Stimulated activated CD8-positive, alpha-beta memory T cell treated with anti-CD3 and anti-CD28 coated beads, Interleukin-4, amount 100 ng/mL, for 24 hours (primary cell): ENCODE measurements around the gene JAZF1.
"Not testable (repeated sequence)": the region's sequence is repeated elsewhere in the genome, so short reads cannot be mapped to it uniquely, and the experiment has no call there.

Experiments used
- DNase-seq: peaks from one replicate; pipeline ENCODE4 v3.0.0-alpha.2; 2020; ENCODE audit warnings: low read depth

JAZF1 gene

DNA sequence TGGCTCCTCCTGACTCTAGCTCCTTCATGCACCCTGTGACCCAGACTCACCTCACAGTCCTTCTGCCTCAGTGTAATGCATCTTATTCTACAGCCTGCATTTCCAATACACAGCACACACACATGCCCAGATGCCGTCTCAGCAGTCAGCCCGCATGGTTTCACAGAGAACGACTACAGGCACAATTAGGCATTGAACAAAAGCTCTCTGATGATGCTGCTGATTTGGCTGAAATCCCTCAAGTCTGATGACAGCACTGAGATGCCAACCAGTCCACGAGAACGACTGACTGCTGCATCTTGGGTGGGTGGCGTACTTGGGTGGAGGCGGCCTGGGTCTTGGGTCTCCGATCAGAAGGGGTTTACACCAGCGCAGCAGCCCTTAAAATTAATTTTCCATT, 240.3 kb downstream of the JAZF1 start:
- no peak for DNase-seq

GRCh38 chr7:27939893-27940292, 240.7 kb downstream of the JAZF1 start:
- DNase-seq, result no peak

DNA sequence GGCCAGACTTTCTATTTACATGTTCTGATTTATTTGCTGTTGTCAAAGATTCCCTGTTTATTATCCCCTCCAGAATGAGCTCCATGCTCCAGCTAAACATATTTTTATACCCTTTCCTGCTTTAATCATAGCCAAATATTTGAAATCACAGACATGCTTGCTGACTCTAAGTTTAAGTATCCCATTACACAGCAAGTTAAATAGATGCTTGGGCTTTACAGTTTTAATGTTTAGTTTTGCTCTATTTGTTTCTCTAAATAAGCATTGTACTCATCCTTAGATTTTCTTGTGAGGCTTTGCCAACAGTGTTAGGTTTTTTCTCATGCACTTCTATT, 243.9 kb downstream of the JAZF1 start:
- DNase-seq, result no peak

- no peak for DNase-seq
Measured at GRCh38 chr7:27936047-27936767, 244.4 kb downstream of the JAZF1 start.

GRCh38 chr7:27933671-27934565, 246.7 kb downstream of the JAZF1 start:
- no peak for DNase-seq

GRCh38 chr7:27930910-27931476, 249.6 kb downstream of the JAZF1 start:
- no peak for DNase-seq

- no peak for DNase-seq
Measured at GRCh38 chr7:27929127-27929526, 251.5 kb downstream of the JAZF1 start.

DNA sequence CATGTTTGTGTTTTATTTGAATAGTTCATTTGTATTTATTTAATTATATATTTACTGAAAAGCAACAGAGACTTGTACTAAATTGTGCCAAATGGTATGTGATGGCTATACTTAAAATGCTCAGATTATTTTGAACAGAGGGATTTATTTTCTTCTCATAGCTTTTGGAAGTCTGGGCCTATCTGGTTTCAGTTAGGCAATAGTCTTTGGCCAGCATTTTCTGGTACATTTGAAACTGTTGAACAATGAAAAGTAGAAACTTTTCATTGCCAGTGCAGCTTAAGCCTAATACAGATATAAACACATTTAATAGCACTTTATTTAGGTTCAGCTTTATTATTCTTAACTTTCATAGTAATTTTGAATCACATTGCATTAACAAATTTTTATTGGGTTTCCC, 252.6 kb downstream of the JAZF1 start:
- no peak for DNase-seq

- DNase-seq, result no peak
Measured at GRCh38 chr7:27925573-27926201, 254.9 kb downstream of the JAZF1 start.

DNA sequence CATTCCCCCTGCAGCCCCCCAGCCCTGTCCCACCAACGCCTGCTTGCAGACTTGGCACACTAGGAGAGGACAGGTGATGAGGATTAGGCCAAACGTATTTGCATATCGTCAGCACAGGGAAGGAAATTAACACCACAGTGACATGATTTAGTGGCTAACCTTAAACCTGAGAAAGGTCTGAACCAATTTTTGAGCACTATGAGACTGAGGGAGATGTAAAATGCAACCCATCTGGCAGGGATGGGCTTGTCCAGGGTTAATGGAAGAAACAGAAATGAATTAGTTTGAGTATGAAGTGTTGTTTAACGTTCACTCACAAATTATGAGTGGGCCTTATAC, 257.0 kb downstream of the JAZF1 start:
- no peak for DNase-seq

DNA sequence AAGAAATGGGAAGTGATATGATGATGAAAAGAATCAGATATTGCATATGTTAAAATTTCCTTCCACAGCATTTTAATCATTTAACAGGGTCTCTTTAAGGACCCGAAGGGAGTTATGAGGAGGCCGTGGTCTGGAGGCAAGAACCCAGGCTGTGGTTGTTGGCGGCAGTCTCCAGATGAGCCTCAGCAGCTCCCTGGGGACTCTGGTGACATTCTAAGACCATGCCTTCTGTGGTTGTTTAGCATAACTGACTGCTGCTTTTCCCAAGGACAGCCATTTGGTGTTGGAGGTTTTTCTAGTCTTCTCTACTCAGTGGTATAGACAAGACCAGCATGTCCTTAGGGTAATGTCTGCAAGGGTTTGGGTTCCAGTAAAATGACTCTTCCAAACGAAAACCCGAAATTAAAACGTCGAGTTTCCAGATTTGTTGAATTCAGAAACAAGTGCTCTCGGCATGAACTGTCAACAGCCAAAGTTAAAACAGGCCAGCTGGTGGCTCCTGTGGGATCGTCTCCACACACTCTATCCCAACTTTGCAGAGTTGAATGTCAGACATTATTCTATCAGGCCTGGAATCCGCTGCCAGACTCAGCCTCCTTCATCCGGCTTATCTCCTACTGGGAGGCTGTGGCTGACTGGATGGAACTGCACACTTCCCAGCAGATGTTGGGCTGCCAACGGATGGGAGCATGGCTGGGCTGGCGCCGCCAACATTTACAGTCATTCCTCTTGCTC, 257.5 kb downstream of the JAZF1 start:
- no peak for DNase-seq

DNA sequence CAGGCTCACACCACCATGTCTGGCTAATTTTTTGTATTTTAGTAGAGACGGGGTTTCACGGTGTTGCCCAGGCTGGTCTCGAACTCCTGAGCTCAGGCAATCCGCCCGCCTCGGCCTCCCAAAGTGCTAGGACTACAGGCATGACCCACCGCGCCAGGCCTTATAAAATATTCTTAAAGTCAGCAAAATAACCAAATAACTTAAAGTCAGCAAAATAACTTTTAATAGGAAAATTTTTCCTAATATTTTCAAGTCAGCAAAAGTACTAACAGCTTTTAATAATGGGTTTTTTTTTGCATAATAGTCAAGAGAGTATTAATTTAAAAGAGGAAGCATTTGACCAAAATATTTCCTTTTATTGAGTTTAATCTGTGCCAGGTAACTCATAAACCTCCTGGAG, 258.2 kb downstream of the JAZF1 start:
- DNase-seq, result not testable (repeated sequence)

DNA sequence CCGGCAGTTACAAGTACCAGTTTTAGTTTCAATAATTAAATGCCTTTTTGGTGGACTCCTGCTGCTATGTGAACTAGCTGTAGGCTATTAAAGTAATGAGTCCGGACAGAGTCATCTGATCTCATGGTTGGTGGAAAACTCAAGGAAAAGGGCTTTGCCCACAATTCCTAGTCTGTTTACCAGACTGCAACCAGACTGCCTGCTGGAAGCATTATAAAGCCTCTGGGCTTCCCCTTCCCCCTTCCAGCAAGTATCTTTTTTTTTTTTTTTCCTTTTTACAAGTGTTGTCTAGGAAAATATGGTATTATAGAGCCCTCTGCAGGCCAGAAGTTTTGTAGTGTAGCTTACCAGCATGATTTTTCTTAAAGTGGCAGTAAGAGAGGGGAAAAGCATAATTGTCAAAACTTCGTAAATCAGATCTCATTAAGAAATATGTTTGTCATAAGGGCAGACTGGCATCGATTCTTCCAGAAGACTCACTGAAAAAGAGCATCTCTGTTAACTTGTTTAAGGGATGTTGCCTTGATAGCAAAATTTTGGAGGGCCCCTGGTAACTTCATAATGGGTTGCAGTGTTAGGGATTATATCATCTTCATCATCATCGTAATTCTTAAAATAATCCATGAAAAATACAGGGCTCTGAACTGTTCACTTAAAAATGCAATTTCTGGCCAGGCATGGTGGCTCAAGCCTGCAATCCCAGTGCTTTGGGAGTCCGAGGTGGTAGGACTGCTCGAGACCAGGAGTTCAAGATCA, 259.3 kb downstream of the JAZF1 start:
- DNase-seq, result no peak

DNA sequence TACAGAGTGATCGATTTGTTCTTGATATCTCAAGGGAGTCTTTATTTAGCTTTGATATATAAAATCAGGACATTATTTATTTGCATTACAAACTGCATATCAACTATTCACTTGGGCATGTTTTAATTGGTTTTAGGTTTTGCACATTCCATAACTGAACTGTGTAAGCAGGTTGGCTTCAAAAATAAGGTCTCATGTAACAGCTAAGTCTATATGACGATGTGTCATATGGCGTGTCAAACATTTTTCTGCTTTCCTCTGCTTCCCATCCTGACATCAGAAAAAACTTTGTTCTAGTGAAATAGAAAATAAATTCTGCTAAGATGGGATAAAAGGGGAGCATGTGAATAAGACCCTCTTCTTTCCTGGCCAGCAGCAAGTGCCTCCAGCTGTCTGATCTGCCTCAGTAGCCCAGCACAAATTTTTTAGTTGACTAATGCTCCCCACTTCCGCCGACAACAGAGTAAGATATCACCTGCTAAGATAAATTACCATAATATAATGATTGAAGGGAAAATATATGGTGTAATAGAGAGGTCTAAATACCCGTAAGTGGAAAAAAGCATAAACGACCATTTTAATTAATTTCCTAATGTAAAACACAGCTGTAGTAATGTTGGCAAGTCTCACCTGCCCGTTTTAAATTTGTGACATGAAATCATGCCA, 260.2 kb downstream of the JAZF1 start:
- no peak for DNase-seq

GRCh38 chr7:27918503-27918902, 262.1 kb downstream of the JAZF1 start:
- DNase-seq, result no peak

- no peak for DNase-seq
Measured at GRCh38 chr7:27917774-27918314, 262.8 kb downstream of the JAZF1 start.

GRCh38 chr7:27917119-27917518, 263.5 kb downstream of the JAZF1 start:
- DNase-seq, result no peak

- no peak for DNase-seq
Measured at GRCh38 chr7:27916372-27916771, 264.2 kb downstream of the JAZF1 start.

- no peak for DNase-seq
Measured at GRCh38 chr7:27914409-27914808, 266.2 kb downstream of the JAZF1 start.

GRCh38 chr7:27912751-27913150, 267.8 kb downstream of the JAZF1 start:
- no peak for DNase-seq

- no peak for DNase-seq
Measured at GRCh38 chr7:27911920-27912319, 268.7 kb downstream of the JAZF1 start.
